Lung (tissue), 12 donors: ENCODE data around the gene SPC24. TPM values are rescaled to one million over a fixed set of nuclear protein-coding genes. Genes with fewer than 3 reads are reported as not detected.

Experiments used
- ATAC-seq: fragments of 200-7000 bp; cut with Tn5 transposase; one replicate; pipeline ENCODE4 v1.9.1; 2020; ENCODE audit warnings: moderate number of reproducible peaks; ENCODE audit not compliant: insufficient read depth, low FRiP score
- DNase-seq, 3 donors: peaks; one replicate each; pipeline ENCODE4 v3.0.0-alpha.2; 2013 to 2017
- H3K27ac ChIP-seq, 2 donors: one replicate each; pipeline ENCODE4 v1.5.1; 2013; ENCODE audit warnings: mild to moderate bottlenecking in 2 of 2, moderate library complexity in 2 of 2, control low read depth in 1 of 2, inconsistent platforms in 1 of 2, low read depth in 1 of 2, low read length in 1 of 2
- H3K27me3 ChIP-seq, 3 donors: one replicate each; pipeline ENCODE4 v1.5.1; 2013; ENCODE audit warnings: low read length in 2 of 3; ENCODE audit not compliant: control insufficient read depth in 3 of 3, insufficient read depth in 3 of 3
- H3K36me3 ChIP-seq, 4 donors: one replicate each; pipeline ENCODE4 v1.5.1; 2013; ENCODE audit warnings: low read length in 4 of 4, mild to moderate bottlenecking in 1 of 4, moderate library complexity in 1 of 4; ENCODE audit not compliant: control insufficient read depth in 4 of 4, insufficient read depth in 4 of 4
- H3K4me1 ChIP-seq, 5 donors: one replicate each; pipeline ENCODE4 v1.5.1; 2013; ENCODE audit warnings: low read length in 5 of 5, mild to moderate bottlenecking in 2 of 5, moderate library complexity in 1 of 5; ENCODE audit not compliant: control insufficient read depth in 5 of 5, insufficient read depth in 5 of 5
- H3K4me3 ChIP-seq: one replicate; pipeline ENCODE4 v1.5.1; 2013; ENCODE audit warnings: mild to moderate bottlenecking, control low read depth, moderate library complexity
- H3K9ac ChIP-seq, 2 donors: one replicate each; pipeline ENCODE4 v1.5.1; 2013; ENCODE audit warnings: low read length in 2 of 2, control low read depth in 1 of 2; ENCODE audit not compliant: insufficient read depth in 1 of 2
- H3K9me3 ChIP-seq, 4 donors: one replicate each; pipeline ENCODE4 v1.5.1; 2013; ENCODE audit warnings: low read length in 3 of 4, mild to moderate bottlenecking in 1 of 4, moderate library complexity in 1 of 4; ENCODE audit not compliant: control insufficient read depth in 4 of 4, insufficient read depth in 3 of 4
- WGBS, 2 donors: extraction: QIAGEN DNeasy Blood & Tissue Kit; methylation state at CpG; one replicate each; pipeline ENCODE4 v1.1.7; 2013; 5-methylcytosine and 5-hydroxymethylcytosine counted together
- polyA plus RNA-seq, 2 donors: library from polyadenylated mRNA; stranded (reverse); fragments of 200-250 nt; gene quantifications; one replicate each; pipeline ENCODE4 v1.2.1, GENCODE V29; 2013
- total RNA-seq, 2 donors: library from RNA; depleted of rRNA in 1 of 2; stranded (reverse); fragments of >200 nt in 1 of 2; gene quantifications; one replicate each; pipeline ENCODE4 v1.2.1, GENCODE V29; 2014 to 2021
- TF ChIP-seq, protein P1 (sequence below): IDR thresholded peaks from 2 replicates; pipeline ENCODE4 v1.5.1; 2012; ENCODE audit warnings: mild to moderate bottlenecking; ENCODE audit errors: control extremely low read depth, extremely low read depth
- donor health status: control.
- donor health status: control.
- donor health status: Bipolar disorder and iron deficiency.
- donor health status: healthy.
- donor health status: DM: yes; HTN: yes; CAD: no.

SPC24 gene
- total and polyA plus RNA-seq, 4 donors, result 1.3 to 6.5 (median 3.9) TPM

DNA sequence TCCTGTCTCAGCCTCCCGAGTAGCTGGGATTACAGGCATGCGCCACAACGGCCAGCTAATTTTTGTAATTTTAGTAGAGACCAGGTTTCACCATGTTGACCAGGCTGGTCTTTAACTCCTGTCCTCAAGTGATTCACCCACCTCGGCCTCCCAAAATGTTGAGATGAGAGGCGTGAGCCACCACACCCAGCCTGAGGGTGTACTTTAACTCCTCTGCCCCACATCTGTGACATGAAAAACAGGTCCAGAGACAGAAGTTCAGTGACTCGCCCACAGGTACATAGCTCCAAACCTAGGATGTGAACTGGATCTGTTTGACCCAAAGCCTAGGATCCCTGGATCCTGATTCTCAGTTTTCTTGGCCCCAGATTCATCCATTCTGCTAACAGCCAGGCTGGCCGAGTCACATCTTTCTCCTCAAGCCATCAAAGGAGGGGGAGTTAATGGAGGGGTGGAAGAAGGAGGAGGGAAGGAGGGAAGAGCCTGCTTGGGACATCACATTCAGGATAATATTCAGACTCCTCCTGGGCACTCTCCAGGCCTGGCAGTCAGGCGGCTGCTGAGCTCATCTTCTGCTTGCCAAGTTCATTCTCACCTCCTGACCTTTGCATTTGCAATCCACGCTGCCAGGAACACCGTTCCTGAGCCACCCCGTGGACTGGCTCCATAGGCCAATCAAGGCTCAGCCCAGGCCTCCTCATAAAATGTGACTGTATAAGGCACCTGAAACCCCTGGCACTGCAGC lies 3.1 kb downstream of the SPC24 start:
- DNase-seq (peak in 2 of 3 donors; percentile 50 to 78), ATAC-seq (no peak)
- 67 to 81% methylated on average over 11 of the region's 11 CpGs for WGBS, 2 donors
- peak overlapping the region; percentile 65 to 91 for H3K27ac ChIP-seq
- no peaks in the 10 kb centered on the region for H3K9me3 ChIP-seq
- H3K4me3 ChIP-seq, result no peak overlapping the region
- H3K9ac ChIP-seq, result peak overlapping the region in 1 of 2 donors; percentile 67
- no peaks in the 10 kb centered on the region for H3K27me3 ChIP-seq
- peaks cover 0 to 33% (median 4%) of the 10 kb centered on the region in 5 donors for H3K4me1 ChIP-seq
- no peaks in the 10 kb centered on the region for H3K36me3 ChIP-seq
- TF ChIP-seq, protein P1, sequence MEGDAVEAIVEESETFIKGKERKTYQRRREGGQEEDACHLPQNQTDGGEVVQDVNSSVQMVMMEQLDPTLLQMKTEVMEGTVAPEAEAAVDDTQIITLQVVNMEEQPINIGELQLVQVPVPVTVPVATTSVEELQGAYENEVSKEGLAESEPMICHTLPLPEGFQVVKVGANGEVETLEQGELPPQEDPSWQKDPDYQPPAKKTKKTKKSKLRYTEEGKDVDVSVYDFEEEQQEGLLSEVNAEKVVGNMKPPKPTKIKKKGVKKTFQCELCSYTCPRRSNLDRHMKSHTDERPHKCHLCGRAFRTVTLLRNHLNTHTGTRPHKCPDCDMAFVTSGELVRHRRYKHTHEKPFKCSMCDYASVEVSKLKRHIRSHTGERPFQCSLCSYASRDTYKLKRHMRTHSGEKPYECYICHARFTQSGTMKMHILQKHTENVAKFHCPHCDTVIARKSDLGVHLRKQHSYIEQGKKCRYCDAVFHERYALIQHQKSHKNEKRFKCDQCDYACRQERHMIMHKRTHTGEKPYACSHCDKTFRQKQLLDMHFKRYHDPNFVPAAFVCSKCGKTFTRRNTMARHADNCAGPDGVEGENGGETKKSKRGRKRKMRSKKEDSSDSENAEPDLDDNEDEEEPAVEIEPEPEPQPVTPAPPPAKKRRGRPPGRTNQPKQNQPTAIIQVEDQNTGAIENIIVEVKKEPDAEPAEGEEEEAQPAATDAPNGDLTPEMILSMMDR, result no peak

DNA sequence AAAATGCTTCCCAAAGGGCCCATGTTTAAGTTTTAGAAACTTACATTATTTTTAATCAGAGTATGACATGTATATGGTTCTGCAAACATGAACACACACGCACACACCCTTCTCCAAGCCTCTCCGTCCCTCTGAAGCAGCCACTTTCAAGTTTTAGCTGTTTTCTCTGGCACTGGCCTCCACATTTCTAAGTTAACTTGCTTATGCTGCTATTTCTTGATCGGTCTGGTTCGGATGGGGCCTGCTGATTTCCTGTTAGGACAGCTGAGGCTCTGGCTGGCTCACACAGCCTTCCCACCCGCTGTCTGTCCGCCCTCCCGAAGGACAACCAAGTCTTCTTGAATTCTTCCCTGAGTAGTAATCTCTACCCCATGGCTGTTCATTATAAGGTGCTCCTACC lies 4.4 kb downstream of the SPC24 start:
- DNase-seq (peak; percentile 55 to 91 (median 77)), ATAC-seq (no peak)
- no peak overlapping the region for H3K4me3 ChIP-seq
- H3K27ac ChIP-seq, result peak overlapping the region in 1 of 2 donors; percentile 35
- no peaks in the 10 kb centered on the region for H3K27me3 ChIP-seq
- H3K36me3 ChIP-seq, result peaks cover 0 to under 1% (median 0%) of the 10 kb centered on the region in 4 donors
- WGBS, 2 donors, result 55 to 84% methylated on average over 7 of the region's 7 CpGs
- H3K9ac ChIP-seq, result peak overlapping the region in 1 of 2 donors; percentile 68
- no peaks in the 10 kb centered on the region for H3K9me3 ChIP-seq
- H3K4me1 ChIP-seq, result peaks cover 0 to 31% (median 4%) of the 10 kb centered on the region in 5 donors
- TF ChIP-seq, protein P1, result no peak

DNA sequence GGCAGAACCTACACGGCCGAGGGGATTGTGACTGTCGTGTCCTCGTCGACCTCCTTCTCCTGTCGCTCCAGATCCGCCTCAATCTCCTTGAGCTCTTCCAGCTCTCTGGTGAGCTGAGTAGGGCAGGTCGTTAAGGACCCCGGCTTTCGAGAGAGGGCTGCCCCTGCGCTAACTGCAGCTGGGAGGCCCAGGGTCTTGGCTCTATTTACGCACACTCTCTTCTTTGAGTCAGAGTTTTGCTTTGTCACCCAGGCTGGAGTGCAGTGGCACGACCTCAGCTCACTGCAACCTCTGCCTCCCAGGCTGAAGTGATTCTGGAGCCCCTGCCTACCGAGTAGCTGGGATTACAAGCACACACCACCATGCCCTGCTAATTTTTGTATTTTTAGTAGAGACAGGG lies 7.6 kb downstream of the SPC24 start:
- no peak for ATAC-seq
- DNase-seq, result no peak
- TF ChIP-seq, protein P1, result no peak
- 84 to 87% methylated on average over 14 of the region's 14 CpGs for WGBS, 2 donors
- Histone ChIP-seq H3K27ac (no peak overlapping the region), H3K36me3 (peaks cover 0 to 3% (median 0%) of the 10 kb centered on the region in 4 donors), H3K4me3 (no peak overlapping the region), H3K9me3 (peaks cover 0 to 3% (median 0%) of the 10 kb centered on the region in 4 donors), H3K4me1 (peaks cover 0 to 40% (median 13%) of the 10 kb centered on the region in 5 donors), H3K9ac (no peak overlapping the region), H3K27me3 (no peaks in the 10 kb centered on the region)
